Stimulated activated CD4-positive, alpha-beta T cell treated with anti-CD3 and anti-CD28 coated beads, Interleukin-15, amount 100 ng/mL, for 24 hours (primary cell): ENCODE results near the gene CCDC9B.

Experiments used
- DNase-seq: peaks from one replicate; pipeline ENCODE4 v3.0.0-alpha.2; 2020

CCDC9B gene

GRCh38 chr15:40325700-40326099, 15.0 kb downstream of the CCDC9B start:
- DNase-seq, result no peak

- no peak for DNase-seq
These were observed 15.6 kb downstream of the CCDC9B start for GRCh38 chr15:40325188-40325587.

- DNase-seq, result peak; percentile 46
These were observed 16.5 kb downstream of the CCDC9B start for GRCh38 chr15:40323953-40324937.

DNA sequence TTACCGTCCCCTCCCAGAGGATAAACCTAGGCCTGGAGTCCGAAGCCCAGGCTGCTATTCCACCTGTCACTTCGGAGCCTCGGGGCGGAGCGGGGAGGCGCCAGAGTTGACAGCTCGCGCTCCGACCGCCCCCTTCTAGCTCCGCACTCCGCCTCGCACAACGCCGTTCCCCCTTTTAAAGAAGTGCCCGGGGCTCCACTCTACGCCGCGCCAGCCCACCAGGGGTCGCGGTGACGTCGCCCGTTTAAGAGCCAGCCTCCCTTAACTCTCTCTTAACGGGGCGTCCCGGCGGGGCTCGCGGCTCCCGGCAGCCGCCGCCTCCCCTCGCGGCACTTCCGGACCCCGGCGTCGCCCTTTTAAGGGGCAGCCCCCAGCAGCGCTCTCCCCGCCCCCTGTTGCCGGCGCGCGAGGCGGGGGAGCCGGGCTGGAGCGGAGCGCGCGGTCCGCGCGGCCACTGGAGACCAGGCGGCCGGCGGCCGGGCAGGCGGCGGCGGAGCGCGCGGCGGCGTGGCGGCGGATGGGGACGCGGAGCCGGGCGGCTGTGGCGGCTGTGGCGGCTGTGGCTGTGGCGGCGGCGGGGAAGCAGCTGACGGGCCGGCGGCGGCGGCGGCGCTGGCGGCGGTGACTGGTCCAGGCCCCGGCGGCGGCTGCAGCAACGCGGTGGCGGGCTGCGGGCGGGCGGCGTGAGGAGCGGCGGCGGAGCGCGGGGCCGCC, 17.3 kb downstream of the CCDC9B start, which contains the start of gene INAFM2:
TSS of gene INAFM2 (plus strand) at position 454 of the 714 bp plus-strand sequence. CDS start 364 bp downstream, outside the sequence.
- DNase-seq, result peak; percentile 91

DNA sequence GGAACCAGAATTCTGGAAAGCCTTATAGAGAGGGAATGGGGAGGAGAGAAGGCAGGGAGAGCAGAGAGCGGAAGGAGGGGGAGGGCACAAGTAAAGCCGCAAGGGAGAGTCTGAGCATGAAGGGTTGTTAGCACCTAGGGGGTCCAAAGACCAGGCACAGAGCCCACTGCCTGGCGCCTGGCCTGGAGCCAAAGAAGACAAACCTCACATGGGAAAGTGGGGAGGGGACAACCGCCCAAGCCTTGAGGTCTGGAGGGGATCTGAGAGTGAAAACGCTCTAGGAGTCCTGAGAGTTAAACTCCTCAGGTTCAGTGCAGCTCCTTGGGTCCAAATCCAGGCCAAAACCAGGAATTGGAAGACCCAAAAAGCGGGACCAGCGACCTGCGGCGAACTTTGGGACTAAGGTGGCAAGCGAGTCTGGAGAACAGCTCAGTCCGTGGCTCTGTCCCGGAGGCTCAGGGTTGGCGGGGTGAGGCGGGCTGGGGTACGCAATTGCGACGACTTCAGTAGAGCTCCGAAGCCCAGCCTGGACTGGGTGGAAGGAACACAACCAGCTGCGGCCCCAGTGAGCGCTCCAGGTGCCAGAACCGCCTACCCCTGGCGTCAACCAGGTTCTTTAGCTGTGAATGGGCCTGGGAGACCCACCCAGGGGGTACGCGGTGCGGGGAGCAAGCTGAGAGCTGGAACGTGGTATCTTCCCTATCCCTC, 18.1 kb downstream of the CCDC9B start:
- no peak for DNase-seq

GRCh38 chr15:40320931-40321371, 19.8 kb downstream of the CCDC9B start:
- peak; percentile 64 for DNase-seq

- no peak for DNase-seq
These were observed 20.3 kb downstream of the CCDC9B start for GRCh38 chr15:40320409-40320808.

DNA sequence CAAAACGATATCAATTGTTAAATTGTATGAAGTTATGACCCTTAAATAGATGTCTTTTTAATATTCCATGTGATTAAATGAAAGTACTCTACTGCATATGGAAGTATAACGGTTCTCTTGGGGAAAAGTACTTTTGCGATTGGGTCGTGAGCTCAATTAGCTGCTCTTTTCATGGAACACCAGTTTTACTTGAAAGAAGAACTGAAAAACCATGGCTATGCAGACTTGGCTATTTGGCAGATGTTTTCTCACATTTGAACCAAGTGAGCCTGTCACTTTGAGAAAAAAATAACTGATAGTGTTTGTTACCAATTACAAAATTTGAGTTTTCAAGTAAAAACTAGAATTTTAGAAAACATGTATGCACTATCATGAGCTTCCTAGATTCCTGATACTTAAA, 23.2 kb downstream of the CCDC9B start:
- DNase-seq, result no peak

- DNase-seq, result no peak
These were observed 23.8 kb downstream of the CCDC9B start for GRCh38 chr15:40316931-40317330.

GRCh38 chr15:40314723-40315276, 25.9 kb downstream of the CCDC9B start:
- no peak for DNase-seq

GRCh38 chr15:40313531-40314398, 27.0 kb downstream of the CCDC9B start:
- peak; percentile 27 for DNase-seq

DNA sequence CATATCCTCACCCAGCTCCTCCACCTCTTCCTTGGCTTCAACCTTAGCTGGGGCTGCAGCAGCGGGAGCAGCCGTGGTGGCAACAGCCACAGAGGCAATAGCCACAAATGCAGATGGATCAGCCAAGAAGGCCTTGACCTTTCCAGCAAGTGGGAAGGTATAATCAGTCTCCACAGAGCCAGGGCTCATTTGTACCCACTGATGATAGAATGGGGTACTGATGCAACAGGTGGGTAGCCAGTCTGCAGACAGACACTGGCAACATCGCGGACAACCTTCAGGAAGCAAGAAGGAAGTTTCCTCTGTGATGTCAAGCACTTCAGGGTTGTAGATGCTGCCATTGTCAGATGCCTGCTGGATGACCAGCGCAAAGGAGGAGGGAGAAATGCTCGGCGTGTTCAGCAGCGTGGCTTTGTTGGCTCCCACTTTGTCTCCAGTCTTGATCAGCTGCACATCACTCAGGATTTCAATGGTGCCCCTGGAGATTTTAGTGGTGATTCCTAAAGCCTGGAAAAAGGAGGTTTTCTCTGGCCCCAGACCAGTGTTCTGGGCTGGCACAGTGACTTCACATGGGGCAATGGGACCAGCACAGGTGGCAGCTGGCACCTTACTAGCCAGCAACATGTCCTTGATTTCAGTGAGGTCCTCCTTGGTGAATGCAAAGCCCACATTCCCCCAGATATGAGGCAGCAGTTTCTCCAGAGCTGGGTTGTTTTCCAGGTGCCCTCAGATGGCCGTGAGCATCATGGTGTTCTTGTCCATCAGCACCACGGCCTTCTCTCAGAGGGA, 28.2 kb downstream of the CCDC9B start:
- DNase-seq, result no peak

DNA sequence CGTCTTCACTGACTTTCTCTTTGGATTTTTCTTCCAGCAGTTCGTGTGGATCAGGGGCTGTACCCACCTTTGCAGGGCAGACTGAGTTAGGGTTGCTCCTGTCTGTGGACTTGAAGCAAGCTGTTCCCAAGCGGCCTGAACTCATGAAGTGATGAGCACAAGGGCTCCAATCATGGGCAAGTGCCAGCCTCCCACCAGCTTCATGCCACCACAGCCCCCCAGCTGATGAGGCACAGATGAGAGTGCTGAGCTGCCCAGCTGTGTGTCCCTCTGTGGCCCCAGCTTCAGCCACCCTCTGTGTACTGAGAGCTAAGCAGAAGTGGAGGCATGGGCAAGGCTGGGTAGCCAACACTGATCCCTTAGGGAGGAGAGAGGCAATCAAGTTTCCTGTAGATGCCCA, 29.7 kb downstream of the CCDC9B start:
- DNase-seq, result no peak

GRCh38 chr15:40310001-40310959, 30.5 kb downstream of the CCDC9B start:
- DNase-seq, result peak; percentile 76

- DNase-seq, result no peak
These were observed 31.3 kb downstream of the CCDC9B start for GRCh38 chr15:40309344-40309862.

GRCh38 chr15:40307421-40308211, 33.1 kb downstream of the CCDC9B start, which contains the start of gene PLCB2:
TSS of gene PLCB2 (minus strand) at chr15:40307935. CDS start at chr15:40307672, 263 bp downstream.
- peak; percentile 76 for DNase-seq

DNA sequence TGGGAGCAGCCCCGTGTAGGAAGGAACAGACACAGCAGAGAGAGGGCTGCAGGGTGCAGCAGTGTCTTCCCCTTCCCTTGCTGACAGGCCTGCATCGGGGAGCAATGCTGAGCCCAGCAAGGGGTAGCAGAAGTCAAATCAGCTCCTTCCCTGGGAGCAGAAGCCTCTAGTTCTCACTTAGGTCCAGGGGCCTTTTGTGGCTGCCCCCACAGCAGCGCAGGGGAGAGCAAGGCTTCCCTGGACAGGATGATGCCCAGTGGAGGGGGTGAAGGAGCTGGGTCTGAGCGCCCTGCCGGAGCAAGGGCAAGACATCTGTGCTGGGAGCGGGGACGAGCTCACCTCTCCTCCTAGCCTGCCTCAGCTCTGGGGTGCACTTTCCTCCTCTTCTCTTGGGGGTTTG, 33.8 kb downstream of the CCDC9B start:
- DNase-seq, result peak; percentile 23

DNA sequence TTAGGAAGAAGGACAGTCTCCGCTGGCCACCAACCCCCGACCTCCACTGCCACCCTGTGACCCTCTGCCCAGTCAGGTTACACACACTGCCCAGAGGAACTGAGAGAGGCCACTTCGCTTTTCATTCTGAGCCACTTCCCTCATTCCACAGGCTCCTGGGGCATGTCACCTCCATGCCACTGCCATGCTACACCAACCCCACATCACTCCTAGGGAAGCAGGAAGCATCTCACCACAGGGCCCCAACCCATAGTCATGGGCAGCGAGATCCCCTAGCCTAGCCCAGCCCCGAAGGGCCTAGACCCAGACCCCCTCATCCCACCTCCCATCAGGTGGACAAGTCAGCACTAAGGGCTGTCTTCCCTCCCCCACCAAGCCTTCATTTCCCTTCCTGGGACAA, 34.4 kb downstream of the CCDC9B start:
- DNase-seq, result no peak
